HG02981 (cell line): ENCODE data around the gene TIE1.

Experiments
- ATAC-seq: cut with Tn5 transposase; IDR thresholded peaks from one replicate; pipeline ENCODE4 v1.9.1; 2021; ENCODE audit warnings: mild to moderate bottlenecking, moderate library complexity; ENCODE audit not compliant: unreplicated experiment

TIE1 gene

GRCh38 chr1:43273708-43274107, 27.1 kb upstream of the TIE1 start:
- no peak for ATAC-seq

GRCh38 chr1:43274125-43274803, 26.5 kb upstream of the TIE1 start:
- ATAC-seq, result no peak

- no peak for ATAC-seq
Measured at GRCh38 chr1:43274804-43275180, 26.0 kb upstream of the TIE1 start.

GRCh38 chr1:43275826-43276620, 24.8 kb upstream of the TIE1 start:
- no peak for ATAC-seq

DNA sequence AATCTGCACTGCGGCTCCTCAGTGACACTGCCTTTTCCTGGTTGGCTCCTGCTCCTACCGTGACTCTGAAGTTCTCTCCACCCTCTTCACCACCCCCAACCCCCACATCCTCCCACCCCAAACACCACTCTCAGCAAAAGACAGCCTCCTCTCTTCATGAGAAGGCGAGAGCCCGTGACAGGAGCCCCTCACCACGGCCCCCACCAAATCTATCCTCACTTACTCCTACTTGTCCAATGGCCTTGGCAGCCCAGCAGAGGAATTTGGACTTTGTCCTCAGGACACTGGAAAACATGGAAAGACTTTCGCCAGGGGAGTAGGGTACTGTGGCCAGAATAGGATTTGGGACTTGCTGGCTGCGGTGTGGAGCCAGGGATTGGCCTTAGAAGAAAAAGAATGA, 24.1 kb upstream of the TIE1 start:
- no peak for ATAC-seq

- no peak for ATAC-seq
Measured at GRCh38 chr1:43277116-43277876, 23.5 kb upstream of the TIE1 start.

DNA sequence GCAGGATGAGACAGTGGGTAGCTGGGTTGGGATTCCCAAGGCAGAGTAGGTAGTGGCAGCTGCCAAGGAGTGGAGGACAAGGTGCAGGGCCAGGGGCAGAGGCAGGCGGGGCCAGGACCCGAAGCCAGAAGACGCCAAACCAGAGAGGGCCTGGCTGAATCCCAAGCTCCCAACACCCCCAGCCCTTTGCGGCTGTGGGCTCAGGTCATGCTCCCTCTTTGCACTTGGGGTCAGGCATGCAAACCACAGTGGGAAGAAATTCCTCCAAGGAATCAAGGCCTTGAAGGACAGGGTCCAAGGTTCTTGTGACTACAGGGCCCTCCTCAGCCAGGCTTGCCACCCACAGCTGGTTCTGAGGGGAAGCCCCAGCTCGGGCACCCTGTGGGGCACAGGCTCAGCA, 21.6 kb upstream of the TIE1 start:
- no peak for ATAC-seq

DNA sequence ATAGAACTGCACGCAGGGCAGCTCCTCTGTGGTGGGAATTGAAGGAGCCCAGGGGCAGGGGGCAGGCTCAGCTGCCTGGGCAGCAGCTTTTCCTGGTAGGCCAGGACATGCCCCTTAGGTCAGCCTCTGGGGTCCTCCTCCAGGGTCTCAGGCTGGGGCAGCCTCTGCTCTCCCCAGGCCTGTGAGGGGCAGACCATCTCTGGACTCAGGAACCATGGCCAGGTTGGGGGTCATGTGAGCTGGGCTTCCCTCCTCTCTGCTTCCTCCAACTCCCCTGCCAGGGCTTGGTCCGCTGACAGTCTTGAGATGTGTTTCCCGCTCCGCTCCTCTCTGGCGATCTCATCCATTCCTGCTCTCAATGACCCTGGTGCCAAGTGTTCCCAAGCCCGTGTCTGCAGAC, 21.1 kb upstream of the TIE1 start:
- no peak for ATAC-seq

GRCh38 chr1:43280692-43281091, 20.1 kb upstream of the TIE1 start:
- ATAC-seq, result no peak

DNA sequence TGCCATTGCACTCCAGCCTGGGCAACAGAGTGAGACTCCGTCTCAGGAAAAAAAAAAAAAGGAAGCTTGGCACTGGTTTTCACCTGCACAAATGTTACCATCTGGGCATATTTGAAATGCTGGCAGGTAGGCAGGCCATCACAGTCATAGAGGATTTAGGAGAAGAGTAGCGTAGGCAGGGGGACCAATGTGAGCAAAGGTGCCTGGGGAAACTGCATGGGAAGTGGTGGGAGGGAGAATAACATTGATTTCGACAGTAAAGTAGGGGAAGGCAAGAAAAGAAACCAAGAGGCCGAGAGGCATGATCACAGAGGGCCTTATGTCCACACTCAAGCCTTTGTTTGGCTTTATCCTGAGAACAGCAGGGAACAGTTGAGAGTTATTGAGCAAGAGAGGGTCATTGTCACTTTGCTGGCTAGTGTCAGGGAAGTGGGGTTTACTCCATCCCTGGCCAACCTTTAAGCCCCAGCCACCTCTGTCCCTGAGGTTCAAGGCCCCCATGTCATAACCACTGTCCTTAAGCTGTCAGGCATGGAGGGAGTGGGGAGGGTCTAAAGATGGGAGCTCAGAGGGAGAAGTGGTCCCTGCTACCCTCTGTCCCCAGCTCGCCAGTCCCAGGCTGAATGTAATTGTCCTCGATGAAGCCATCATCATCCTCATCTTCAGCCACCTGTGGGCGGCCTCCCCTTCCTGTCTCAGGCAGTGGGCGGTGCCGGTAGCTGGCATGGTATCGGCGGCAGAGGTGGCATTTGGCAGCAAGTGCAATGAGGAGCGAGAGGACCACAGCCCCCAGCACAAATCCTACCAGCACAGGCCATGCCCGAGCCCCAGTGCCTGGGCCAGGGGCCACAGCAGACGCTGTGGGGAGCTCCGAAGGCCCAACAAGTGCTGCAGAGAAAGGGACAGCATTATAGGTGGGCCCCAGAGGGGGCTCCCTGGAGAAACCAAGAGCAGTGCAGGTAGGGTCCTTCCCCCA, 18.3 kb upstream of the TIE1 start:
- no peak for ATAC-seq

DNA sequence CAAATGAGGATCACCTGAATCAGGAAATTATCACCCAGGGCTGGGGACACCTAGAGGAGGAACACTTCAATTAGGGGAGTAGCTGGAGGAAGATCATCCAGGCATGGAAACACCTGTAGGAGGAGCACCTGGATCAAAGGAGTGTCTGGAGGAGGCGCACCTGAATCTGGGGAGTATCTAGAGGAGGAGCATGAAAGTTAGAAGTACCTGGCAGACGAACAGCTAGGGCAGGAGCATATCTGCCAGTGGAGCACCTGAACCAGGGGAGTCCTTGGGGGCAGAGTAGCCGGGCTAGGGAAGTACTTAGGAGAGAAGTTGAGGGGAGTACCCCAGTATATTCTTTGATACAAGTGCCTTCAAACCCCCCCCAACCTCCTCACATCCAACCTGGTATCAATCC, 16.7 kb upstream of the TIE1 start:
- no peak for ATAC-seq

- ATAC-seq, result no peak
Measured at GRCh38 chr1:43284546-43285110, 16.2 kb upstream of the TIE1 start.

DNA sequence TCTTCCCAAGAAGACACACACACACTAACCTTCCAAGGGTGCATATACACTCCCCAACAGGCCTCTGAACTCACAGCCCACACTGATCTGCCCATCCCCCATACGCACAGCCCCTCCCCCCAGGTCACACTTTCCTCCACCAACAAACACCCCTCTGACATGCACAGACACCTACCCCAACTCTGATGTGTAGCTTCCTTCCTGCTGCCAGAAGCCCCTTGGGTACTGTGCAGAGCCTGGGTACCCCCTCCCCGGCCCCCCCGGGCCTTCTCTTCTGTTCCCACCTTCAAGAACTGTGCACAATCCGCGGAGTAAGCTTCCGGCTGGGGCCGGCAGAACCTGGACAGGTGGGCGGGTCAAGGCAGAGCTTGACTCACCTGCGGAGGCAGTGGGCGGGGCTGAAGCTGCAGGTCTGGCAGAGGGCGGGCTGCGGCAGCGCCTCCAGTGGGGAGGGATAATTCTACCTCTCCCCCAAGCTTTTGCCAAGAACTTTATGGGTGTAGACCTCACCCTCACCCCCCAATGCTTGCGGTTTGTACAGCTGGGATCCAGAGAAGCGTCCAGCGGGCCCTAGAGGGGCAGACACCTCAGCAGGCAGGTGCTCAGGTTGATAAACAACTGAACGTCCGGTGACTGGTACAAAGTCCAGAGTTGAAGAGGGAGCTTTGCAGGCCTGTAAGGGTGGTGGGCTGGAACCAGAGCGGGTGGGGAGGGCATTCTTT, 15.4 kb upstream of the TIE1 start, which contains the start of gene C1orf210:
Gene C1orf210, minus strand, starts transcription at position 313 of the 722 bp plus-strand sequence. CDS start 2,311 bp downstream, outside the sequence.
- no peak for ATAC-seq

DNA sequence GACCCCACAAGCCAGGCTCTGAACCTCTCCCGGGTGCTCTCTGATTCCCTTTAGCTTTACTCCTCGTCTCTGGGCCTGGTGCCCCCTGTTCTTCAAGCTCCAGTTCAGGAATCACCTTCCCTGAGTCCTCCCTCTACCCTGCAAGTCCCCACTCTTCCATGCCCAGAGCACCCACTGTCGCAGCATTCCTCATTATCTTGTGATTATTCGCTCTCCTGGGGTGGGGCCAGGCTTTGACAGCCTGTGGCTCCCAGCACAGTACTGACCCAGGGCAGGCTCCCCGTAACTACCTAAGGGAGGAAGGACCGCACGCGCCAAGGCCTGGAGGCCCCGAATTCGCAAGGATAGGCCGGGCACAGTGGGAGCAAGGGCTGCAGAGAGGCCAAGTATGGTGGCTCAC, 14.7 kb upstream of the TIE1 start:
- no peak for ATAC-seq

DNA sequence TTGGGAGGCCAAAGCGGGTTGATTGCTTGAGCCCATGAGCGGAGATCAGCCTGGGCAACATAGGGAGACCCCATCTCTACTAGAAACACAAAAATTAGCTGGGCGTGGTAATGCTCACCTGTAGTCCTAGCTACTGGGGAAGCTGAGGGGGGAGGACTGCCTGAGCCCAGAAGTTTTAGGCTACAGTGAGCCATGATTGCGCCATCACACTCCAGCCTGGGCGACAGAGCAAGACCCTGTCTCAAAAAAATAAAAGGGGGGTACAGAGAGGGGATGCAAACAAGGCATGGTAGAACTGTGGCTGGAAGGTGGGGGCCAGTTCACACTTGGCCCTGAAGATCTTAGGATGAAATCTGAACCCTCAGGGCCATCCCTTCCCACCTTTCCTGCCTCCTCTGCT, 14.2 kb upstream of the TIE1 start:
- ATAC-seq, result no peak

DNA sequence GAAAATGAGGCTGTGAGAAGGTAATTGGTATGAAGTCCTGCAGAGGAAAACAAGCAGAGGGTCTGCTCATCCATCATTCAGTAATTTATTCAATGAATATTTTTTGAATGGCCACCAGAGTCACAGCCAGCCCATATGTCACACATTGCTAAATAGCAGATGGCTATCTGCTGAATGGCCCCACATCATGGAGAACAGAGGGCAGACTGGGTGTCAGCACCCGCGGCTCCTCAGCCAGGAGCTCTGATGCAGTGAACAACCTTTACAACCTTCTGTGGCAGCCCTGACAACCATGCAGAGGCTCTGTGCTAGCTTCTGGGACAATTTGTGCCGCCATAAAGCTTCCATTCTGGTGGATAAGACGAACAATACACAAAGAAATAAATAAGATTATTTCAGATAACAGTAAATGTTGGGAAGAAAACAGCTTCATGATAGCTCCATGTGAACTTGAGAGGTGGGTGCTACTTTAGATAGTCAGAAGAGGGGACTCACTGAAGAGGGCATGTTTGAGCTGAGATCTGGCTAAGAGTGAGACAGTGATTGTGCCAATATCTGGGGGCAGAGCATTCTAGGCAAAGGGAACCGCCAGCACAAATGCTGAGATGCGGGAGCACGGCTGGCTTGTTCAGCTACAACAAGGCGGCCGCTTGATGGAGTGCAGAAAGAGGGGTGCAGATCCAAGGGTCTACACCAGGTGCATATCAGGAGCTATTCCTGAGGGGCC, 12.6 kb upstream of the TIE1 start:
- ATAC-seq, result no peak

- ATAC-seq, result no peak
Measured at GRCh38 chr1:43288785-43289706, 11.7 kb upstream of the TIE1 start.

DNA sequence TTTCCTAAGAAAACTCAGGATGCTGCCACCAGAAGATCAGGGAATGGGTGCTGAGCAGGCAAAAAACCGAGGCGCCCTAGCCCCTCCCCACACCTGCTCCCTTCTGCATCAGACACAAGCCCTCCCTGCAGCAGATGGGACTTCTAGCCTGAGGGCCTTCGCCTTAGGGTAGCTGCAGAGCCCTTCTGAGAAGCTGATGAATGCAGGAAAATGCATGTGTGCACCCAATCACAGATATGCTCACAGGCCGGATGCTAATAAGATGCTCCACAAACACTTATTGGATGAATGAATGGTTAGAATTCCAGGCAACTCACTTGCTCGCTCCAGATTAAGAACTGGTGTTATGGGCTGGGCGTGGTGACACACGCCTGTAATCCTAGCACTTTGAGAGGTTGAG, 8.6 kb upstream of the TIE1 start:
- ATAC-seq, result no peak
